Osteoblast (primary cell): ENCODE results near the gene KCNQ4. TPM values are rescaled to one million over a fixed set of nuclear protein-coding genes. Genes with fewer than 3 reads are reported as not detected.
A peak's percentile ranks its signal among the peaks of the same experiment; 100 is the strongest.

Source experiments
- DNase-seq: peaks from one replicate; pipeline ENCODE4 v3.0.0; 2011; ENCODE audit warnings: low spot score, mixed read lengths; ENCODE audit not compliant: insufficient read length; ENCODE audit errors: missing footprints
- H2AFZ ChIP-seq: 2 replicates; pipeline ENCODE4 v1.6.0; 2011; ENCODE audit warnings: mild to moderate bottlenecking, low read length
- H3K27ac ChIP-seq: 2 replicates; pipeline ENCODE4 v1.5.1; 2011; ENCODE audit warnings: mild to moderate bottlenecking, low read depth, low read length, moderate library complexity
- H3K27me3 ChIP-seq: 2 replicates; pipeline ENCODE4 v1.6.0; 2012; ENCODE audit warnings: mild to moderate bottlenecking, control low read depth, inconsistent platforms, low read length, moderate library complexity; ENCODE audit not compliant: insufficient read depth
- H3K36me3 ChIP-seq: 2 replicates; pipeline ENCODE4 v1.5.1; 2011; ENCODE audit warnings: mild to moderate bottlenecking, low read length, control low read depth, moderate library complexity; ENCODE audit not compliant: insufficient read depth
- H3K4me1 ChIP-seq: 2 replicates; pipeline ENCODE4 v1.5.1; 2011; ENCODE audit warnings: mild to moderate bottlenecking, low read length, control low read depth, moderate library complexity; ENCODE audit not compliant: insufficient read depth
- H3K4me2 ChIP-seq: 2 replicates; pipeline ENCODE4 v1.6.0; 2011; ENCODE audit warnings: mild to moderate bottlenecking, low read length; ENCODE audit not compliant: insufficient read depth
- H3K4me3 ChIP-seq: fragments of 200-600 bp; sonication (generic); 3 replicates; pipeline ENCODE4 v1.5.1; 2012; ENCODE audit warnings: mild to moderate bottlenecking, low read length, inconsistent platforms; ENCODE audit not compliant: insufficient read depth
- H3K79me2 ChIP-seq: 2 replicates; pipeline ENCODE4 v1.6.0; 2012; ENCODE audit warnings: mild to moderate bottlenecking, low read length, control low read depth, inconsistent platforms; ENCODE audit not compliant: insufficient read depth
- H3K9me3 ChIP-seq: 2 replicates; pipeline ENCODE4 v1.5.1; 2011; ENCODE audit warnings: low read depth, low read length, control low read depth
- H4K20me1 ChIP-seq: 2 replicates; pipeline ENCODE4 v1.6.0; 2012; ENCODE audit warnings: mild to moderate bottlenecking, low read length, control low read depth; ENCODE audit not compliant: insufficient read depth
- total RNA-seq: library from RNA; depleted of rRNA; stranded (reverse); fragments of >200 nt; gene quantifications from 2 replicates; pipeline ENCODE4 v1.2.3, GENCODE V29; 2012
- TF ChIP-seq, protein P1 (sequence below): IDR thresholded peaks from 2 replicates; pipeline ENCODE4 v1.5.1; 2011; ENCODE audit warnings: mild to moderate bottlenecking, low read depth, low read length, moderate library complexity; ENCODE audit errors: extremely low read depth

Gene KCNQ4
- total RNA-seq, 1 donor = not detected

DNA sequence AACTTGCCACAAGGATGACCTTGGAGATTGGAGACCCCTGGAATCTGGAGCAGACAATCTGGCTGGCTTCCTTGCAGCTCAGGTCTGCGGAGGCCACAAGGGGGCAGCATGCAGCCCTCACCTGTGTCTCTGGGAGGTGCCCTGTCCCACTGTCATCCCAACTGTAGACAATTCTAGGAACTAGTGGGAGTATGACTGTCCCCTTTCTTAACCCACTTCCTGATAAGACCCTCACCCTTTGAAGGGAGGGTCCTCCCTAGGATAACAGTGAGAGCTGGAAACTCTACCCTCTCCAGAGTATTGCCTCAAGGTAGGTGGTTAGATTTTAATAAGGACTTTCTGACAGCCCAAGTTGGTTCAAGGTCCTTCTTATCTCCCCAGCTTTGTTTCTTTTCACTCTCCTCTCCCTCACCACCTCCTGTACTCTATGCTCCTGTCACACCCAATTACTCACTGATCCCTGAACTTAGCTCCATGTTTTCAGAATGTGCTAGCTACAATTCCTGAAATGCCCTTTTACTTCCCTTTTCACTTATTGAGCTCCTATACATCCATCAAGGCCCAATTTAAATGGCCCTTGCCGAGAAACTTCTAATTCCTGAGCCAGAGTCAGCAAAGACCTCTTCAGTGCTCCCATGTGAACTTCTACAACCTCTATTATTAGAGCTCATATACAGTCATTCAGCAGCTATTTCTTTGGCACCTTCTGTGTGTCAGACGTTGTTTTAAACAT is 9.2 kb upstream of the KCNQ4 start:
- TF ChIP-seq, protein P1, sequence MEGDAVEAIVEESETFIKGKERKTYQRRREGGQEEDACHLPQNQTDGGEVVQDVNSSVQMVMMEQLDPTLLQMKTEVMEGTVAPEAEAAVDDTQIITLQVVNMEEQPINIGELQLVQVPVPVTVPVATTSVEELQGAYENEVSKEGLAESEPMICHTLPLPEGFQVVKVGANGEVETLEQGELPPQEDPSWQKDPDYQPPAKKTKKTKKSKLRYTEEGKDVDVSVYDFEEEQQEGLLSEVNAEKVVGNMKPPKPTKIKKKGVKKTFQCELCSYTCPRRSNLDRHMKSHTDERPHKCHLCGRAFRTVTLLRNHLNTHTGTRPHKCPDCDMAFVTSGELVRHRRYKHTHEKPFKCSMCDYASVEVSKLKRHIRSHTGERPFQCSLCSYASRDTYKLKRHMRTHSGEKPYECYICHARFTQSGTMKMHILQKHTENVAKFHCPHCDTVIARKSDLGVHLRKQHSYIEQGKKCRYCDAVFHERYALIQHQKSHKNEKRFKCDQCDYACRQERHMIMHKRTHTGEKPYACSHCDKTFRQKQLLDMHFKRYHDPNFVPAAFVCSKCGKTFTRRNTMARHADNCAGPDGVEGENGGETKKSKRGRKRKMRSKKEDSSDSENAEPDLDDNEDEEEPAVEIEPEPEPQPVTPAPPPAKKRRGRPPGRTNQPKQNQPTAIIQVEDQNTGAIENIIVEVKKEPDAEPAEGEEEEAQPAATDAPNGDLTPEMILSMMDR = peak; percentile 74
- no peak overlapping the region for H2AFZ ChIP-seq
- H3K4me2 ChIP-seq = no peak overlapping the region
- no peaks in the 10 kb centered on the region for H3K9me3 ChIP-seq
- no peak overlapping the region for H3K4me3 ChIP-seq
- H3K79me2 ChIP-seq = no peaks in the 10 kb centered on the region
- H3K4me1 ChIP-seq = no peaks in the 10 kb centered on the region
- no peak overlapping the region for H3K27ac ChIP-seq
- DNase-seq = peak; percentile 39
- no peaks in the 10 kb centered on the region for H4K20me1 ChIP-seq
- H3K36me3 ChIP-seq = peaks cover 7% of the 10 kb centered on the region
- no peaks in the 10 kb centered on the region for H3K27me3 ChIP-seq

DNA sequence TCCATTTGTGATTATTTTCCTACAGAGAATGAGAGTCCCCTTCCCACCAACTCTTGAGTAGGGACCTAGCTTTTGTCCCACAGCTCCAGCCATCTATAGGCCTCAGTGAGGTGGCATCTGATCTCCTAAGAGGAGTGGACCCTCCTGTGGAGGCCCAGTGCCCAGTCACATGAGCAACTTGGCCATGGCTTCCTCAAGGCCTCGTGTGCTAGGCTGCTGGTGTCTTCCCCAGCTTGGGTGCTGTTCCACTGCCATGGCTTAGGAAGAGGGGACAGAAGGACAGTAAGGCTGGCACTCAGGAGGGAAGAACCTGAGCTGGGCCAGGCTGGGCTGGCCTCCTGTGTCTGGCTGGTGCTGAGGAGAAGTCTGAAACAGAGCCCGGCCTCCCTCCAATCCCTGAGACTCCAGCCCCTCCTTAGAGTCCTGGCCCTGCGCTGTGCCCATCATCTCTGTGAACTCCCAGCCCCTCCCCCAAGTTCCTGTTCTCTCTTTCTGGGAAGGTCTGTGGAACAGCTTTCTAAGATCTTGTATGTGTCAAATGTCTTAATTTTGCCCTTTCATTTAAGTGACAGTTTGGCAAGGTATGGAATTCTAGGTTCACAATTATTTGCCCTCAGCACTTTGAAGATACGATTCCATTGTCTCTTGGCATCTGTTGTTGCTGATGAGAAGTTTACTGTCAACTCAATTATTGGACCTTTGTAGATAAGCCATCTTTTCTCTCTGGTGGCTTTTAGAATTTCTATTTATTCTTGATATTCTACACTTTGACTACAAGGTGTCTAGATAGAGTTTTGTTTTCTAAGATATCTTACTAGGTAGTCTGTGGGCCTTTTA is 7.1 kb upstream of the KCNQ4 start:
- Histone ChIP-seq H3K4me2 (no peak overlapping the region), H3K79me2 (no peaks in the 10 kb centered on the region), H2AFZ (no peak overlapping the region), H3K9me3 (no peaks in the 10 kb centered on the region), H4K20me1 (no peaks in the 10 kb centered on the region), H3K4me1 (no peaks in the 10 kb centered on the region), H3K36me3 (no peaks in the 10 kb centered on the region), H3K27ac (no peak overlapping the region), H3K27me3 (no peaks in the 10 kb centered on the region), H3K4me3 (no peak overlapping the region)
- peak; percentile 45 for DNase-seq
- TF ChIP-seq, protein P1 = no peak

- Histone ChIP-seq H3K4me2 (no peak overlapping the region), H3K9me3 (no peaks in the 10 kb centered on the region)
These were observed 6.2 kb upstream of the KCNQ4 start for GRCh38 chr1:40777224-40777970.

More at GRCh38 chr1:40777224-40777970, 6.2 kb upstream of the KCNQ4 start:
- Histone ChIP-seq H3K36me3 (no peaks in the 10 kb centered on the region), H2AFZ (no peak overlapping the region), H4K20me1 (no peaks in the 10 kb centered on the region), H3K4me1 (no peaks in the 10 kb centered on the region), H3K79me2 (no peaks in the 10 kb centered on the region), H3K27me3 (peaks cover 7% of the 10 kb centered on the region), H3K4me3 (no peak overlapping the region), H3K27ac (no peak overlapping the region)
- TF ChIP-seq, protein P1 = no peak
- DNase-seq = peak; percentile 50
